Keratinocyte (primary cell): ENCODE measurements around the gene DKC1.

ENCODE experiments used
- CTCF ChIP-seq, 3 experiments: IDR thresholded peaks in 1 of 3; conservative IDR thresholded peaks in 1 of 3; optimal IDR thresholded peaks in 1 of 3; 2 replicates in 2 of 3; 3 replicates in 1 of 3; pipeline versions ENCODE3 to v1.5.1; 2011; ENCODE audit warnings: low read length in 3 of 3, mild to moderate bottlenecking in 3 of 3, moderate library complexity in 2 of 3, control low read depth in 1 of 3, inconsistent platforms in 1 of 3; ENCODE audit not compliant: insufficient read depth in 2 of 3; ENCODE audit errors: extremely low read depth in 1 of 3
- EZH2 ChIP-seq: IDR thresholded peaks from one replicate; pipeline ENCODE4 v1.6.1; 2012; ENCODE audit warnings: inconsistent platforms, mild to moderate bottlenecking, low read length, moderate library complexity

GRCh38 chrX:154738011-154738738, 24.5 kb upstream of the DKC1 start:
- TF ChIP-seq CTCF (optimal IDR thresholded peaks at IDR 0.05 in 1 of 3, IDR thresholded peaks at IDR 0.05 in 1 of 3, conservative IDR thresholded peaks at IDR 0.05 in 1 of 3; ENCODE audit: extremely low read depth in 1 of 3, insufficient read depth in 2 of 3, low read length in 3 of 3) = no peak
- no peak for TF ChIP-seq EZH2
